Astrocyte of the spinal cord (primary cell): ENCODE results near the gene FGF1.

ENCODE experiments used
- DNase-seq: peaks from one replicate; pipeline ENCODE4 v3.0.0; 2011; ENCODE audit warnings: low read depth, low spot score
- H3K4me3 ChIP-seq: 2 replicates; pipeline ENCODE4 v1.5.1; 2011; ENCODE audit warnings: low read depth, mild to moderate bottlenecking, low read length, moderate library complexity
- CTCF ChIP-seq: IDR thresholded peaks from 2 replicates; pipeline ENCODE4 v1.5.1; 2012; ENCODE audit warnings: low read depth, mild to moderate bottlenecking, low read length, inconsistent platforms
- in situ Hi-C: cut with HindIII; loops from 2 replicates; pipeline ENCODE4 v1.10.0; 2017; ENCODE audit warnings: low sequenced_read_pairs

FGF1 gene

GRCh38 chr5:142613271-142613671 lies 72.6 kb downstream of the FGF1 start:
- no peak for DNase-seq
- no peak overlapping the region for H3K4me3 ChIP-seq
- in situ Hi-C loops, result loop anchor here (10.0 kb wide), 1 partner anchor 82 kb away; no protein-coding TSS in a partner anchor
- TF ChIP-seq CTCF, result no peak

GRCh38 chr5:142612494-142613270 lies 73.2 kb downstream of the FGF1 start:
- no peak for DNase-seq
- in situ Hi-C loops, result loop anchor here (10.0 kb wide), 1 partner anchor 82 kb away; no protein-coding TSS in a partner anchor
- no peak overlapping the region for H3K4me3 ChIP-seq
- TF ChIP-seq CTCF, result no peak

GRCh38 chr5:142611154-142611553 lies 74.7 kb downstream of the FGF1 start:
- in situ Hi-C loops, result loop anchor here (10.0 kb wide), 1 partner anchor 84 kb away; no protein-coding TSS in a partner anchor
- no peak overlapping the region for H3K4me3 ChIP-seq
- peak; percentile 94 for TF ChIP-seq CTCF
- peak; percentile 65 for DNase-seq

- in situ Hi-C loops, result loop anchor here (10.0 kb wide), 1 partner anchor 84 kb away; no protein-coding TSS in a partner anchor
These were observed 75.5 kb downstream of the FGF1 start for GRCh38 chr5:142610176-142611001.

GRCh38 chr5:142609142-142609541 lies 76.7 kb downstream of the FGF1 start:
- no peak for DNase-seq
- H3K4me3 ChIP-seq, result no peak overlapping the region
- in situ Hi-C loops, result no loop called here
- TF ChIP-seq CTCF, result no peak

More at GRCh38 chr5:142610176-142611001, 75.5 kb downstream of the FGF1 start:
- TF ChIP-seq CTCF, result no peak
- H3K4me3 ChIP-seq, result no peak overlapping the region
- no peak for DNase-seq

- DNase-seq, result no peak
These were observed 77.8 kb downstream of the FGF1 start for GRCh38 chr5:142608081-142608480.

More at GRCh38 chr5:142608081-142608480, 77.8 kb downstream of the FGF1 start:
- H3K4me3 ChIP-seq, result no peak overlapping the region
- no peak for TF ChIP-seq CTCF
- in situ Hi-C loops, result no loop called here
